Chondrocyte (in vitro differentiated cells): ENCODE results near the gene JPH3. TPM values are rescaled to one million over a fixed set of nuclear protein-coding genes. Genes with fewer than 3 reads are reported as not detected.
A peak's percentile ranks its signal among the peaks of the same experiment; 100 is the strongest.

Experiments
- DNase-seq: peaks from one replicate; pipeline ENCODE4 v3.0.0; 2021; ENCODE audit warnings: mixed read lengths, low spot score
- H3K27ac Mint-ChIP-seq: one replicate; pipeline ENCODE4 v1.8.0; 2021; ENCODE audit warnings: mild to moderate bottlenecking, moderate library complexity, mixed read lengths; ENCODE audit not compliant: unreplicated experiment
- H3K27me3 Mint-ChIP-seq: 2 replicates; pipeline ENCODE4 v1.8.0; 2021; ENCODE audit warnings: low read depth, mixed read lengths
- H3K36me3 Mint-ChIP-seq: 2 replicates; pipeline ENCODE4 v1.8.0; 2021; ENCODE audit warnings: low read depth, mixed read lengths
- H3K4me1 Mint-ChIP-seq: 2 replicates; pipeline ENCODE4 v1.8.0; 2021; ENCODE audit warnings: low read depth, mild to moderate bottlenecking, mixed read lengths
- H3K4me3 Mint-ChIP-seq: one replicate; pipeline ENCODE4 v1.8.0; 2021; ENCODE audit warnings: mild to moderate bottlenecking, moderate library complexity, mixed read lengths; ENCODE audit not compliant: unreplicated experiment
- H3K9me3 Mint-ChIP-seq: 2 replicates; pipeline ENCODE4 v1.8.0; 2021; ENCODE audit warnings: low read depth, mixed read lengths
- total RNA-seq: library from RNA; stranded (reverse); gene quantifications from 3 replicates; pipeline ENCODE4 v1.2.1, GENCODE V29; 2021
- TF ChIP-seq, protein P1 (sequence below): fragments of 200-600 bp; sonication (generic); IDR thresholded peaks from 2 replicates; pipeline ENCODE4 v1.5.0; 2021; ENCODE audit warnings: antibody characterized with exemption, mild to moderate bottlenecking, moderate library complexity

Gene JPH3
- total RNA-seq, 1 donor from 2014 or later: 1.2 TPM

DNA sequence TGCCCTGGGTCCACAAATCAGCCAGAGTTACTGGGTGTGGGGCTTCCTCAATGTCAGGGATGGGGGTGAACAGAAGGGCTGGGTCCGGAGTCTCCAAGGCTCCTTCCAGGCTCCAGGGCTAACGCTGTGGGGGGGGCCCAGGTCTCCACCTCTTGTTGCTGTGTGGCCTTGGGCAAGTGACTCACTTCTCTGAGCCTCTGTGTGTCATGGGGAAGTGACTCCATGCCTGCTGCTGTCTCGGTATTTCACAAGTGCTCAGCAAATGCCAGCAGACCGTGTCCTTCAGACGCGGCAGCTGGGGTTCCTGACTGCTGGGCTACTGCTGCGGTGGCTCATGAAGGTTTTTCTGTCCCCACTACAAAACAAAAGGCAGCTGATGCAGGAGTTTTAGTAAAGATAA, 26.6 kb downstream of the JPH3 start:
- peaks cover 17% of the 10 kb centered on the region for H3K9me3 Mint-ChIP-seq
- no peak for DNase-seq
- H3K27ac Mint-ChIP-seq: no peak overlapping the region
- H3K4me1 Mint-ChIP-seq: no peaks in the 10 kb centered on the region
- H3K27me3 Mint-ChIP-seq: peaks cover 37% of the 10 kb centered on the region
- H3K4me3 Mint-ChIP-seq: no peak overlapping the region
- peaks cover 15% of the 10 kb centered on the region for H3K36me3 Mint-ChIP-seq
- TF ChIP-seq, protein P1, sequence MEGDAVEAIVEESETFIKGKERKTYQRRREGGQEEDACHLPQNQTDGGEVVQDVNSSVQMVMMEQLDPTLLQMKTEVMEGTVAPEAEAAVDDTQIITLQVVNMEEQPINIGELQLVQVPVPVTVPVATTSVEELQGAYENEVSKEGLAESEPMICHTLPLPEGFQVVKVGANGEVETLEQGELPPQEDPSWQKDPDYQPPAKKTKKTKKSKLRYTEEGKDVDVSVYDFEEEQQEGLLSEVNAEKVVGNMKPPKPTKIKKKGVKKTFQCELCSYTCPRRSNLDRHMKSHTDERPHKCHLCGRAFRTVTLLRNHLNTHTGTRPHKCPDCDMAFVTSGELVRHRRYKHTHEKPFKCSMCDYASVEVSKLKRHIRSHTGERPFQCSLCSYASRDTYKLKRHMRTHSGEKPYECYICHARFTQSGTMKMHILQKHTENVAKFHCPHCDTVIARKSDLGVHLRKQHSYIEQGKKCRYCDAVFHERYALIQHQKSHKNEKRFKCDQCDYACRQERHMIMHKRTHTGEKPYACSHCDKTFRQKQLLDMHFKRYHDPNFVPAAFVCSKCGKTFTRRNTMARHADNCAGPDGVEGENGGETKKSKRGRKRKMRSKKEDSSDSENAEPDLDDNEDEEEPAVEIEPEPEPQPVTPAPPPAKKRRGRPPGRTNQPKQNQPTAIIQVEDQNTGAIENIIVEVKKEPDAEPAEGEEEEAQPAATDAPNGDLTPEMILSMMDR: no peak

DNA sequence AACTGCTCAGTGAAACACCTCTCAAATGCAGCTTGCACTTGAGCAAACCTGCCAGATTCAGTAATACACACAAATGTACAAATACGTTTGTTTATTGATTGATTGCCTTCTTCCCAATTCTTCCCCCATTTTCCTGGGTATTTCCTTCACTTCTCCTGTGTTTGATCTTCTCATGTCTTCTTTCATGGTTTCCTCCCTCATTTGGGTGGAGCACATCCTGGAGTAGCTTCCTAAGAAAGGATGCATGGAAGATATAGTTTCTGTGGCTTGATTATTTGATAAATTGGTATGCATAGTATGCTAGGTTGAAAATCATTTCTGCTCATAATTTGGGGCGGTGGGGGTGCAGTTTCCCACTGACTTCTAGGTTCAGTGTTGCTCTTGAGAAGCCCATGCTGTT, 28.8 kb downstream of the JPH3 start:
- Mint-ChIP-seq H3K9me3 (peaks cover 17% of the 10 kb centered on the region), H3K27me3 (peaks cover 35% of the 10 kb centered on the region), H3K4me1 (peaks cover 4% of the 10 kb centered on the region), H3K4me3 (no peak overlapping the region), H3K27ac (no peak overlapping the region), H3K36me3 (peaks cover 15% of the 10 kb centered on the region)
- no peak for DNase-seq
- TF ChIP-seq, protein P1: no peak

DNA sequence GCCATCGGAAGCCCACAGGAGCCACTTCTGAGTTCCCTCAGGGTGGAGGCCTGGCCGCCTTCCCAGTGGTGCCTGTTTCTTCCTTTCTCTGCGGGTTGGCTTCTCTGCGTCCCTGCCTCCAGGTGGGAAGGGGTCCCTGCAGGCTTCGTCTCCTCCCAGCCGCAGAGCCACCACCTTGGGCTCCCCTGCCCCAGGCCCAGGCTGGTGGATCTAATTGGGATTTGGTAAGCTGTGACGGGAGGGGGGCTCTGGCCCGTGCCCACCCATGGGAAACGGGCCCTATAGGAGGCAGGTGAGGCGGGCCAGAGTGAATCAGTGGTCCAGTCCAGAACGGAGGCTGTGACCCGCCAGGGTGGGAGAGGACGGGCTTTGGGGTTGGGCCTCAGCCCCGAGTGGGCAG, 32.1 kb downstream of the JPH3 start:
- no peak for DNase-seq
- Mint-ChIP-seq H3K36me3 (peaks cover 15% of the 10 kb centered on the region), H3K4me1 (peaks cover 9% of the 10 kb centered on the region), H3K9me3 (peaks cover 17% of the 10 kb centered on the region), H3K27ac (no peak overlapping the region), H3K27me3 (peaks cover 40% of the 10 kb centered on the region), H3K4me3 (no peak overlapping the region)
- TF ChIP-seq, protein P1: no peak

DNA sequence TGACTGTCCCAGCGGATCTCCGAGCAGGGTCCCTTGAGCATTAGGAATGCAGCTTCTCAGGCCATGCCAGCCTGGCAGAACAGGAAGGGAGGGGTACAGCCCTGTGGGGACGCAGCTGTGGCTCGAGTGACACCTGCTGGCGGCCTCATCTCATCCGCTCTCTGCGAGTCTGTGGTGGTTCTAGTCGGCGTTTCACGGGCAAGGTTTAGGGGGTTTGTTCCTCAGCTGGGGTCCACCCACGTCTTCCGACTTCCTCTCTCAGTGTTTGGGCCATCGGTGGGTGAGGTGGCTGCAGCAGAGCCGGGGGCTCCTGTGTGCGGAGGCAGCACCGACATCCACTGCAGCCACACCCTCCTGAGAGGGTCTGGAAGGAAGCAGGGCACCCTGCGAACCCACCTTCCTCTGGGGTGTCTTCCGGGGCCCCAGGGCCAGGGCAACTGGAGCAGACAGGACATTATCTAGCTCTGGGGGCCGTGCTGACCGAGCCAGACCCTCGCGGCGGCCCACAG, 33.3 kb downstream of the JPH3 start:
- Mint-ChIP-seq H3K4me3 (peak overlapping the region; percentile 48), H3K27ac (no peak overlapping the region), H3K4me1 (peaks cover 9% of the 10 kb centered on the region), H3K9me3 (peaks cover 13% of the 10 kb centered on the region), H3K27me3 (peaks cover 43% of the 10 kb centered on the region), H3K36me3 (peaks cover 11% of the 10 kb centered on the region)
- no peak for DNase-seq
- TF ChIP-seq, protein P1: peak; percentile 86

DNA sequence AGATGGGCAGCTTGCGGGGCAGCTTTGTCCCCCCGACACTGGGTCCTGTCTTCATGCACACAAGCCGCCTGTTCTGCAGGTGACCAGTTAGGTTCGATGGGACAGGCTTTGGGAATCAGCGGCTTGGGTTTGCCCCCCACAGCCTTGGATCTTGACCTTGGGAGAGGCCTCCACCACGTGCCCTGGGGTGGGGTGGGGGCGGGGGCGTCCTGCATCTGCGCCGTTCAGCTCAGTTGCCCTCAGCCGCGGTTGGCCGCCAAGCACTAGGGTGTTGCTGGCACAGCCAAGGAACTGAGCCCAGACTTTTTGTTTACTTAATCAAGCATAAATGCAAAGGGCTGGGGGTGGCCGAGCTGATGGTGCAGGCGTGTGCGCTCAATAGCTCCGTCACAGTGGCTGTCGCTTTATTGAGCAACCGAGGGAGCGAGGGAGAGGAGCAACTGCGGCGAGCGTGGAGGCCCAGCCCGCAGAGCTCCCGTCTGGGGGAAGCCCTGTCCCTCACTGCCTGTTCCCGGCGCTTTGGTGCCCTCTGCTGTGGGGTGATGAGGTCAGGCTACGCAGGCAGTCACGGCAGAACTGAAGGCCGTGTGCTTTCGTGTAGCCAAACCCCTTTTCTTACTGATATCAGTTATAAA, 33.9 kb downstream of the JPH3 start:
- Mint-ChIP-seq H3K27me3 (peaks cover 38% of the 10 kb centered on the region), H3K9me3 (peaks cover 7% of the 10 kb centered on the region), H3K27ac (no peak overlapping the region), H3K4me1 (peaks cover 9% of the 10 kb centered on the region), H3K36me3 (peaks cover 6% of the 10 kb centered on the region), H3K4me3 (peak overlapping the region; percentile 33)
- TF ChIP-seq, protein P1: peak; percentile 78
- DNase-seq: no peak
